GM12891 (cell line): Measurements from ENCODE around the gene HYAL4.

ENCODE experiments used
- POLR2A ChIP-seq: IDR thresholded peaks from 2 replicates; pipeline ENCODE4 v1.6.1; 2011; ENCODE audit warnings: low read depth, low read length, control low read depth
- POLR2AphosphoS5 ChIP-seq: IDR thresholded peaks from 2 replicates; pipeline ENCODE4 v1.6.1; 2011; ENCODE audit warnings: low read depth, low read length, control low read depth
- POU2F2 ChIP-seq: IDR thresholded peaks from 2 replicates; pipeline ENCODE4 v1.6.1; 2011; ENCODE audit warnings: low read depth, mild to moderate bottlenecking, control low read depth, low read length, moderate library complexity

GRCh38 chr7:123811056-123811455 is 33.9 kb upstream of the HYAL4 start:
- no peak for TF ChIP-seq POLR2A
- no peak for TF ChIP-seq POLR2AphosphoS5
- no peak for TF ChIP-seq POU2F2
